GM12873 (cell line): ENCODE results near the gene TGOLN2.

Experiments
- CTCF ChIP-seq: IDR thresholded peaks from 2 replicates; pipeline ENCODE4 v1.5.1; 2012; ENCODE audit warnings: low read depth, mild to moderate bottlenecking, moderate library complexity, low read length, control low read depth; ENCODE audit not compliant: insufficient read depth; ENCODE audit errors: missing control alignments

The TGOLN2 gene

GRCh38 chr2:85327160-85327821 is 498 bp downstream of the TGOLN2 start:
- no peak for TF ChIP-seq CTCF

- no peak for TF ChIP-seq CTCF
Observed at GRCh38 chr2:85326406-85327159, 1.2 kb downstream of the TGOLN2 start.

GRCh38 chr2:85325466-85325811 is 2.4 kb downstream of the TGOLN2 start:
- no peak for TF ChIP-seq CTCF

GRCh38 chr2:85324639-85325465 is 2.9 kb downstream of the TGOLN2 start:
- no peak for TF ChIP-seq CTCF

GRCh38 chr2:85323351-85323987 is 4.3 kb downstream of the TGOLN2 start:
- no peak for TF ChIP-seq CTCF

- no peak for TF ChIP-seq CTCF
Observed at GRCh38 chr2:85319796-85320195, 8.0 kb downstream of the TGOLN2 start.
